Left forelimb (tissue), 1 donor: ENCODE data around the gene BCL6.
A peak's percentile ranks its signal among the peaks of the same experiment; 100 is the strongest.

Source experiments
- DNase-seq: peaks from one replicate; pipeline ENCODE4 v3.0.0-alpha.2; 2018; ENCODE audit warnings: low spot score

Gene BCL6

GRCh38 chr3:187762792-187763191 is 17.5 kb upstream of the BCL6 start:
- no peak for DNase-seq

- no peak for DNase-seq
Measured at GRCh38 chr3:187759601-187760000, 14.3 kb upstream of the BCL6 start.

DNA sequence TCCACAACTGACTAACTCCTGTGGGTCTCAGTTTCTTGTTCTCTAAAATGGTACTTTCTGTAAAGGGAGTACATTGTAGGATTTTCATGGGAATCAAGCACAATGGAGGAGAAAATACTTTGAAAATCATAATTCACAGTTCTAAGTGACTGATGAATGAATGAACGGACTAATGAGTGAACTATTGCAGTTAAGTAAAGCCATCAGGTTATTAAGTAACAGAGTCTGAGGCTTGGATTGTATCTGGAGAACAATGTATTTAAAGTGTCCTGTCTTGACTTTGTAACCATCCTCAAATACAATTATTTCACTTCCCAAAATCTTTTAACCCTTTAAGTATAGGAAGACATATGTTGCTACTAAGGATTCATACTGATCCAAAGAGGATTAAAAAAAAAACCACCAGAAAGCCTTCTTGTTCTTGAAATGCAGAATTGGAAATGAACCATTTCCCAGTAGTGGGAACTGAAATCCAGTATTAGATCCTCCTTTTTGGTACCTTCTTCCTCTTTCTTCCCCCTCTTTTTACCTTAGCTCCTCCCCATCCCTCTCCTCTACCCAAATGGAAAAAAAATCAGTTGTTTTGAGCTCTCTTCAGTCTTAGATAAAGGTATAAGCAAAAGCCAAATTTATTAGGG is 13.2 kb upstream of the BCL6 start:
- no peak for DNase-seq

DNA sequence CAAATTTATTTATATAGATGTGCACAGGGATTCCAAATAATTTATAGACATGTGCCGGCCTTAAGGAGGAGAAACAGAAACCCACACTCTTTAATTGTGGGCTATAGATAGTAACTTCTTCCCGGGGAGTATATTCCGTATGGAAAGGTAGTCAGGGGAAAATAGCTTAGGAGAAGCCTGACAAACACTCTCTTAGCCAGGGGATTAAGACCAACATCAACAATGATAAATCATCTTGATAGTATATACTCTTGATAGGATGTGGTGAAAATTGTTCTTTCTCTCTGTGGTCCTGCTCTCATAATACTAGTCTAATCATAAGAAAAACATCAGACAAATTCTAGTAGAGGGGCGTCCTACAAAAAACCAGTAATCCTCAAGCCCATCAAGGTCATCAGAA is 8.2 kb upstream of the BCL6 start:
- DNase-seq: no peak

GRCh38 chr3:187750513-187751123 is 5.3 kb upstream of the BCL6 start:
- no peak for DNase-seq

DNA sequence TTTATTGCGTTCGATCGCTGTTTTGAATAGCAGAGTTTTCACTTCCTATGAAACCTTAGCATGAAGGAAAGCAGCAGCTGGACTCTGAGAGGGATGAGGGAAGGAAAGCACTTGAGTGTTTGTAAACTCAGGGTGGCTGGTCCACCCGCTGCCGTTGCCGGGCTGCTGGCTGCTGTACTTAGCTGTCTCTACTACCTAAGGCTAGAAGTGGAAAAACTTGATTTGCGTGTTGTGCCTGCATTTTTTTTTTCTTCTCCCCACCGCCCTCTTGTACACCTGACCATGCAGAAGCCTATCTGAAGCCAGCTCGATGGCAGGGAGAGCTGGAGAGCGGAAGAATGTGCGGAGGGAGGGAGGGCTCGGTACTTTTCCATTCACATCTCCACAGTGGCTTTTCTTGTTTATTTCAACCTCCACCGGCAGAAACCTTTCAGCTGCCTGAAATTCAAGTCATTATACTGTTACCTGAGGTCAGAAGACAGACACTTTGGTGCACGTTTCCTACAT is 4.8 kb upstream of the BCL6 start:
- no peak for DNase-seq

- DNase-seq: peak; percentile 89
Measured at GRCh38 chr3:187748050-187748481, 2.8 kb upstream of the BCL6 start.

- DNase-seq: no peak
Measured at GRCh38 chr3:187747506-187747905, 2.2 kb upstream of the BCL6 start.

GRCh38 chr3:187746442-187747281 is 1.4 kb upstream of the BCL6 start:
- DNase-seq: no peak

DNA sequence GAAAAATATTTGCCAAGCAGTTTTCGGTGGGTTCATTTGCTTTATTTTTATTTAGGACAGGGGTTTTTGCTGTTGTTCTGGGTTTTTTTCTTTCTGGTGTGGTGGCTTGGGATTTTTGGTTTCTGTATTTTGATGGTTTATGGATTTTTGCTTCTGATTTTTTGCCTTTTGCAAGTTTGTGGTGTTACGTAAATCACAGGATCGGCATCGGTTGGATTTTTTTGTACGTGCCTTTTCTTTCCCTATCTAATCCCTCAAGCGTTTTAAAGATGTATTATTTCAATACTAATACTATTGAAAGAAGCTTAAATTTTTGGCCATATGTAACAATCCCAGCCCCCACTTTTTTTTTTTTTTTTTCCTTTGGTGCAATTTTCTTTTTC is 782 bp upstream of the BCL6 start:
- no peak for DNase-seq

- DNase-seq: peak; percentile 89
Measured at GRCh38 chr3:187744169-187745151, 808 bp downstream of the BCL6 start.

DNA sequence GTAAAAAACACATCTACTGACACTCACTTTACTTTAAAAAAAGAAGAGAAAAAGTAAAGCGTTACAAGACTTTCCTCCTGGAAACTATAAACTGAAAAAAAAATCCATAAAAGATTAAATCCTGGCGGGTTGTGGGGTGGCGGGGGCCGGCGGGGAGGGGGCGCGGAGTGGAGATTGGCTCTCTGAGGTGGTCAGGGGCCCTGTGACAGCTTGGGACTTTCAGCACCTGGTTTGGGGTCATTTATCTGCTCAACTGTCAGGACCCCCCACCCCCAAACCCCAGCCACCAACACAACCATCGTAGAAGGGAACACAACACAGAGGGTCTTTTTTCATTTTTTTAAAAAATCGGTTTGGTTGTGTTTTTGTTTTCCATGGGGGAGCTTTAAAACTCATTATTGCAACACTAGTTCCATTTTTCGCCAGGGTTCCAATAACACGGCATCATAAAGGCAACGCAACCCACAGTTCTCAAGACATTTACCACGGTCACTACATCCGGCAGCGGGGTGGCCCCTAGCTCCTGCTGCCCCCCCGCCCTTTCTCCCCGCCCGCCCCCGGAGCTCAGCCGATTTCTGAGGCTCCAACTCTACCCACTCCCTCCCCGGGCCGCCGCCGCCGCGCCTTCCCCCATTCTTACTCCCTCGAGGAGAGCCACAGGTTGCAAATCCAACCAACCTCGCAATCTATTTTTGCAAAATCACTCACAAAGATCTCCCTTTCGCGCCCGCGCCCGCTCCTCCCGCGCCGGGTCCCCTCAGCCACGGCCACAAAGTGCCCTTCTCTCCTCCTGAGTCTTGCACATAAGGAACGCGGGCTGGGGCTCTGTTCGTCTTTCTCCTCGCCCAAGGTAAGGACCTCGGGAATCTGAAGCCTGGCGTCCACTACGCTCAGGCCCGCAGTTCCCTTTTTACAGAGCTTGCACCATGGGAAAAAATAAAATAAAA is 1.8 kb downstream of the BCL6 start:
- DNase-seq: peak; percentile 82

- no peak for DNase-seq
Measured at GRCh38 chr3:187742351-187743171, 2.7 kb downstream of the BCL6 start.

- DNase-seq: no peak
Measured at GRCh38 chr3:187741403-187742350, 3.6 kb downstream of the BCL6 start.

DNA sequence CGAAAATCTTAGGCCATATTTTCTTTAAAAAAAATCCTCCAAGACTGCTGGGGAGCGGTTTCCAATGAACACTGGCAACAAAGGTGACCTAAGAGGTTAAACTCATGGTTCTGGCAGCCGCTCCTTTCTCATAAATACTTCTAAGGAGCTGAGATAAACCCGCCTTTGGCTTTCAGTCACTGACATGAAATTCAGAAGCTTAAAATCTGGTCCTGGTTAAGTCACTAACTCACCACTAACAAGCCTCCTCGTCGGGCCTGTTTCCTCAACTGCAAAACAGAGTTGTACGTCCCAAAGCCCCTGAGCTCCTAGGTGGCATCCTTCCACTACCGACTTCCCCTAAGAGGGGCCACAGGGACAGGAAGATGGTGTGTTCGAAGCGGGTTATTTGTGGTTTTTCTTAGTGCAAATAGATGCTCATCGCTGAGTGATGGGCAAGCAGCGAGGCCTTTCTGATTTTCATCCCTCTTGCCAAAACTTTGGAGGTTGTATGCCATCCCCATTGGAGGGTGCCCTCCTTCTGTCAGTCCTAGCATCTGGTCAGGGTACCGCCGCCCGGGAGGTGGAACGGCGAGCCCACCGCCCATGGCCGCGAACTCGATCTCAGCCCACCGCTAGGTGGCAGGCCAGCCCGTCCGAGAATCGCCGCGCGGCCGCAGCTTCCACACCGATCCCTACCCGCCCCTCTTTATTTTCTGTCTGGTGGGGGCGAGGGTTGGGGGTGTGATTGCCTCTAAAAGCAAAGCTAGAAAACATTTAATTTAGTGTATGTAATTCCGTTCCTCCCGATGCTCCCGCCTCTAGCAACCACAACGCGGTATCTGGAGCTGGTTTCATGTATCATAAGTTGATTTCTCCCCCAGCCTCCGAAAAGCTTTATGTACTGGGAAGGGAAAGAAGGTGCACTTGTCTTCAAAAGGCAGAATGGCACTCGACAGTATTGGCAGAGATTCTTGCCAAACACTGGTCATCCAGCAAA is 4.6 kb downstream of the BCL6 start:
- DNase-seq: peak; percentile 89

- DNase-seq: peak; percentile 94
Measured at GRCh38 chr3:187739561-187740332, 5.5 kb downstream of the BCL6 start.
